DMS114 treated with DMSO at 0.1 percent for 48 hours (cell line): ENCODE results near the gene VLDLR.
"Not testable (repeated sequence)": the region's sequence is repeated elsewhere in the genome, so short reads cannot be mapped to it uniquely, and the experiment has no call there.

Source experiments
- DNase-seq: peaks from one replicate; lab custom pipeline; 2025; ENCODE audit not compliant: unreplicated experiment; lab: John Stamatoyannopoulos, UW

The VLDLR gene

GRCh38 chr9:2707256-2707655 lies 85.7 kb downstream of the VLDLR start:
- DNase-seq, result not testable (repeated sequence)
